Sigmoid colon (tissue), 7 donors: ENCODE results near the gene RFPL1. TPM values are rescaled to one million over a fixed set of nuclear protein-coding genes. Genes with fewer than 3 reads are reported as not detected.

Experiments used
- DNase-seq: peaks from one replicate; pipeline ENCODE4 v3.0.0-alpha.2; 2019
- H3K27ac ChIP-seq, 4 donors: fragments of 200-600 bp; sonication (generic); one replicate each; pipeline ENCODE4 v1.5.1; 2016 to 2019; ENCODE audit warnings: mild to moderate bottlenecking in 1 of 4
- H3K27me3 ChIP-seq, 3 donors: fragments of 200-600 bp; sonication (generic); one replicate each; pipeline ENCODE4 v1.5.1; 2019; ENCODE audit warnings: mild to moderate bottlenecking in 1 of 3
- H3K36me3 ChIP-seq, 4 donors: fragments of 200-600 bp; sonication (generic); one replicate each; pipeline ENCODE4 v1.5.1; 2016 to 2019
- H3K4me1 ChIP-seq, 4 donors: fragments of 200-600 bp; sonication (generic); one replicate each; pipeline ENCODE4 v1.5.1; 2017 to 2019
- H3K4me3 ChIP-seq, 4 donors: fragments of 200-600 bp; sonication (generic); one replicate each; pipeline ENCODE4 v1.5.1; 2017 to 2019; ENCODE audit warnings: mild to moderate bottlenecking in 2 of 4, moderate library complexity in 1 of 4
- H3K9me3 ChIP-seq, 4 donors: fragments of 200-600 bp in 3 of 4; sonication (generic) in 3 of 4; one replicate each; pipeline versions ENCODE4 v1.5.1 to v1.6.1; 2013 to 2019
- CTCF ChIP-seq, 4 experiments: fragments of 450-650 bp in 3 of 4; fragments of 200-600 bp in 1 of 4; IDR thresholded peaks; one replicate each; pipeline ENCODE4 v1.5.1; 2016 to 2019; ENCODE audit warnings: antibody characterized with exemption in 4 of 4, mild to moderate bottlenecking in 3 of 4, moderate library complexity in 2 of 4
- EP300 ChIP-seq, 4 donors: sonication (generic); formaldehyde crosslinking; IDR thresholded peaks; one replicate each; pipeline ENCODE4 v1.6.1; 2017; ENCODE audit warnings: antibody characterized with exemption in 4 of 4
- POLR2A ChIP-seq, 2 donors: fragments of 450-650 bp; IDR thresholded peaks; one replicate each; pipeline ENCODE4 v1.6.1; 2016; ENCODE audit warnings: antibody characterized with exemption in 2 of 2, mild to moderate bottlenecking in 2 of 2, moderate library complexity in 2 of 2
- POLR2AphosphoS5 ChIP-seq, 4 donors: sonication (generic); formaldehyde crosslinking; IDR thresholded peaks; one replicate each; pipeline ENCODE4 v1.6.1; 2017; ENCODE audit warnings: antibody characterized with exemption in 4 of 4
- WGBS, 2 donors: extraction: QIAGEN DNeasy Blood & Tissue Kit; methylation state at CpG; one replicate each; pipeline ENCODE4 v1.1.7; 2013; 5-methylcytosine and 5-hydroxymethylcytosine counted together
- intact Hi-C: fragments of 100-400 bp; cut with DNase I; formaldehyde crosslinking; loops from one replicate; pipeline ENCODE4 v1.15.1; 2023
- polyA plus RNA-seq, 3 donors: library from polyadenylated mRNA; stranded (reverse); fragments of 200-250 nt; gene quantifications; one replicate each; pipeline ENCODE4 v1.2.3, GENCODE V29; 2013
- total RNA-seq, 4 donors: library from RNA; depleted of rRNA; stranded (reverse); fragments of >200 nt; gene quantifications; one replicate each; pipeline ENCODE4 v1.1.0, GENCODE V29; 2016
- donor health status: healthy with polysubstance abuse.
- donor health status: Bipolar disorder and iron deficiency.
- donor health status: healthy.

RFPL1 gene
- total and polyA plus RNA-seq, 7 donors: not detected

DNA sequence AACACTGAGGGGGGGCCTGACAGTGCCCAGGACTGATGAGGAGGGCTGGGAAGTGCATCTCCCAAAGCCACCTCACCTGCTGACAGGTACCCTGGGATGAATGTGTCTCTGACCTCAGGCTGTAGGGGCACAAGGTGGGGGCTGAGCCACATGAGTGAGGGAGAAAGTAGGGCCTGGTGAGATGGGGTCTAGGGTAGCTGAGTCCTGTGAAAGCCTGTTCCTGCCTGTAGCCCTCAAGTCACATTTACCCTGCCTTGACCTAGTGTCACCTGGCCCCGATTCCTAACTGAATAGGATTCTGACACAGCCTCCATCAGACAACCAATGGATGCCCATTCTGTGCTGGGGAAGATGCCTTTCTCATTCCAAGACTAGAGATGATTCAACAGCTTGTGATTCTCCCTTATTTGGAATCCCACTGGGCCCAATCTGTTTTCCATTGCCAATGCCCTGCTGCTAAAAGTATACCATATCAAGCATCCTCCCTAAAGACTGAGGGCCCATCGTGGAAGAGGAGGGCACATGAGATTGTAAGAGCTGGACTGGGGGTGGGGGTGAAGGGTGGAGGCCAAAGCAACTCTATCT is 11.1 kb upstream of the RFPL1 start:
- intact Hi-C loops: no loop called here
- DNase-seq: no peak
- no peaks in the 10 kb centered on the region for H3K9me3 ChIP-seq
- WGBS, 2 donors: 83 to 85% methylated on average over 2 of the region's 2 CpGs
- no peak overlapping the region for H3K27ac ChIP-seq
- no peaks in the 10 kb centered on the region for H3K36me3 ChIP-seq
- H3K4me3 ChIP-seq: no peak overlapping the region
- TF ChIP-seq POLR2AphosphoS5 (IDR thresholded peaks at IDR 0.05): no peak
- TF ChIP-seq CTCF (IDR thresholded peaks at IDR 0.05): no peak
- no peak for TF ChIP-seq POLR2A (IDR thresholded peaks at IDR 0.05)
- no peak for TF ChIP-seq EP300 (IDR thresholded peaks at IDR 0.05)
- no peaks in the 10 kb centered on the region for H3K27me3 ChIP-seq
- H3K4me1 ChIP-seq: peaks cover 0 to 6% (median 0%) of the 10 kb centered on the region in 4 donors

GRCh38 chr22:29431986-29432385 is 6.4 kb upstream of the RFPL1 start:
- TF ChIP-seq EP300 (IDR thresholded peaks at IDR 0.05) (no peak), POLR2A (IDR thresholded peaks at IDR 0.05) (no peak), CTCF (IDR thresholded peaks at IDR 0.05) (no peak), POLR2AphosphoS5 (IDR thresholded peaks at IDR 0.05) (no peak)
- intact Hi-C loops: no loop called here
- 31 to 62% methylated on average over 5 of the region's 5 CpGs for WGBS, 2 donors
- H3K27me3 ChIP-seq: peaks cover 0 to 12% (median 0%) of the 10 kb centered on the region in 3 donors
- peaks cover 0 to 6% (median 0%) of the 10 kb centered on the region in 4 donors for H3K4me1 ChIP-seq
- DNase-seq: no peak
- H3K9me3 ChIP-seq: no peaks in the 10 kb centered on the region
- H3K36me3 ChIP-seq: no peaks in the 10 kb centered on the region
- no peak overlapping the region for H3K27ac ChIP-seq
- no peak overlapping the region for H3K4me3 ChIP-seq

DNA sequence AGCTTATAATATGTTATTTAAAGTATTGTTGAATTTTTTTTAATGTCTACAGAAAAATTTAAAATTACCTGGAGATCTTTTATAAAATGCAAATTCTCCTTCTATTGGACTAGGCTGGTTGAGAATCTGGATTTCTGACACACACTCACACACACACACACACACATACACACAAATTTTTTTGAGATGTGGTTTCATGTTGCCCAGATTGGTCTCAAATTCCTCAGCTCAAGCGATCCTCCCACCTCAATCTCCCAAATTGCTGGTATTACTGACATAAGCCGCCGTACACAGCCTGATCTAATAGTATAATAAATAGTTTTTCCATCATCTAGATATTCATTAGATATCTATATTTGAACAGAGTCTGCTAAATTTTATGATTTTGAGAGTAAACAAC is 4.5 kb upstream of the RFPL1 start:
- Histone ChIP-seq H3K27ac (no peak overlapping the region), H3K4me3 (no peak overlapping the region), H3K27me3 (peaks cover 0 to 12% (median 0%) of the 10 kb centered on the region in 3 donors), H3K9me3 (no peaks in the 10 kb centered on the region), H3K4me1 (no peaks in the 10 kb centered on the region), H3K36me3 (no peaks in the 10 kb centered on the region)
- intact Hi-C loops: no loop called here
- DNase-seq: no peak
- no peak for TF ChIP-seq POLR2AphosphoS5 (IDR thresholded peaks at IDR 0.05)
- no peak for TF ChIP-seq POLR2A (IDR thresholded peaks at IDR 0.05)
- TF ChIP-seq CTCF (IDR thresholded peaks at IDR 0.05): no peak
- TF ChIP-seq EP300 (IDR thresholded peaks at IDR 0.05): no peak
- 95 to 96% methylated on average over 3 of the region's 3 CpGs for WGBS, 2 donors

DNA sequence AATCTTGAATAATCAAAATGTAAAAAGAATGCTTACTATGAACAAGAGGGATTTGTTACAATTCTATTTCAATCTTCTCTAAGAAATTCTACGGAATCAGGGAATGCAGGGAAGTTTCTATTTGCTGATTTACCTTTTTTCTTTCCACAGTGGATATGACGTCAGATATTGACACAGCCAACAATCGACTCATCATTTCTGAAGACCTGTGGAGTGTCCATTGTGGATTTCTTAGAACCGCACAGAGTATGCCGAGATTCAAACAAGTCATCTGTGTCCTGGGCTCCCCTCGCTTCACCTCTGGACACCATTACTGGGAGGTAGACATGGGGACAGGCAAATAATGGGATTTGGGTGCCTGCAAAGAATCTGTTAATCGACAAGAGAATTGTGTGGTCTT is 4.1 kb upstream of the RFPL1 start:
- H3K4me3 ChIP-seq: no peak overlapping the region
- H3K27me3 ChIP-seq: peaks cover 0 to 12% (median 0%) of the 10 kb centered on the region in 3 donors
- H3K4me1 ChIP-seq: no peaks in the 10 kb centered on the region
- no peaks in the 10 kb centered on the region for H3K9me3 ChIP-seq
- 74 to 87% methylated on average over 7 of the region's 7 CpGs for WGBS, 2 donors
- no peaks in the 10 kb centered on the region for H3K36me3 ChIP-seq
- no peak for TF ChIP-seq POLR2AphosphoS5 (IDR thresholded peaks at IDR 0.05)
- TF ChIP-seq CTCF (IDR thresholded peaks at IDR 0.05): no peak
- TF ChIP-seq POLR2A (IDR thresholded peaks at IDR 0.05): no peak
- TF ChIP-seq EP300 (IDR thresholded peaks at IDR 0.05): no peak
- H3K27ac ChIP-seq: no peak overlapping the region
- intact Hi-C loops: no loop called here
- no peak for DNase-seq
